Dedifferentiated amniotic fluid mesenchymal stem cell (primary cell): ENCODE results near the gene C2orf68.
"Not testable (repeated sequence)": the region's sequence is repeated elsewhere in the genome, so short reads cannot be mapped to it uniquely, and the experiment has no call there.

Source experiments
- DNase-seq: peaks from one replicate; pipeline ENCODE4 v3.0.0-alpha.2; 2016; ENCODE audit errors: extremely low spot score

The C2orf68 gene

GRCh38 chr2:85631316-85631715 is 19.4 kb upstream of the C2orf68 start:
- no peak for DNase-seq

GRCh38 chr2:85628658-85629057 is 16.8 kb upstream of the C2orf68 start:
- no peak for DNase-seq

- no peak for DNase-seq
Observed at GRCh38 chr2:85623991-85624390, 12.1 kb upstream of the C2orf68 start.

- no peak for DNase-seq
Observed at GRCh38 chr2:85621338-85621737, 9.5 kb upstream of the C2orf68 start.

GRCh38 chr2:85619617-85620016 is 7.8 kb upstream of the C2orf68 start:
- no peak for DNase-seq

- DNase-seq, result not testable (repeated sequence)
Observed at GRCh38 chr2:85617723-85618122, 5.9 kb upstream of the C2orf68 start.

- DNase-seq, result no peak
Observed at GRCh38 chr2:85615413-85615728, 3.5 kb upstream of the C2orf68 start.

- not testable (repeated sequence) for DNase-seq
Observed at GRCh38 chr2:85614757-85615156, 2.9 kb upstream of the C2orf68 start.

GRCh38 chr2:85613717-85614515 is 2.0 kb upstream of the C2orf68 start:
- DNase-seq, result no peak

- no peak for DNase-seq
Observed at GRCh38 chr2:85611217-85611704, 605 bp downstream of the C2orf68 start.

- DNase-seq, result no peak
Observed at GRCh38 chr2:85607268-85608215, 4.3 kb downstream of the C2orf68 start.

- DNase-seq, result no peak
Observed at GRCh38 chr2:85606116-85606455, 5.8 kb downstream of the C2orf68 start.

GRCh38 chr2:85605406-85606115 is 6.3 kb downstream of the C2orf68 start:
- DNase-seq, result peak; percentile 87

- DNase-seq, result no peak
Observed at GRCh38 chr2:85604568-85605339, 7.1 kb downstream of the C2orf68 start.

- not testable (repeated sequence) for DNase-seq
Observed at GRCh38 chr2:85604133-85604444, 7.8 kb downstream of the C2orf68 start.

- peak; percentile 79 for DNase-seq
Observed at GRCh38 chr2:85602476-85603234, 9.2 kb downstream of the C2orf68 start, which contains the start of gene TMEM150A. Gene TMEM150A, minus strand, starts transcription at chr2:85602698. Its CDS starts 750 bp downstream, at chr2:85601948.

GRCh38 chr2:85601771-85602475 is 9.9 kb downstream of the C2orf68 start:
- peak; percentile 50 for DNase-seq

GRCh38 chr2:85600951-85601770 is 10.7 kb downstream of the C2orf68 start:
- DNase-seq, result no peak

GRCh38 chr2:85600235-85600575 is 11.7 kb downstream of the C2orf68 start:
- DNase-seq, result no peak
